Panc1 (cell line): Measurements from ENCODE around the gene TCF7.

Experiments used
- POLR2AphosphoS5 ChIP-seq: IDR thresholded peaks from 2 replicates; pipeline ENCODE4 v1.6.1; 2012; ENCODE audit warnings: mild to moderate bottlenecking, low read depth, low read length, moderate library complexity
- TF ChIP-seq, protein P1 (sequence below): fragments of 450-650 bp; IDR thresholded peaks from 2 replicates; pipeline ENCODE4 v1.5.1; 2017; ENCODE audit warnings: mild to moderate bottlenecking

DNA sequence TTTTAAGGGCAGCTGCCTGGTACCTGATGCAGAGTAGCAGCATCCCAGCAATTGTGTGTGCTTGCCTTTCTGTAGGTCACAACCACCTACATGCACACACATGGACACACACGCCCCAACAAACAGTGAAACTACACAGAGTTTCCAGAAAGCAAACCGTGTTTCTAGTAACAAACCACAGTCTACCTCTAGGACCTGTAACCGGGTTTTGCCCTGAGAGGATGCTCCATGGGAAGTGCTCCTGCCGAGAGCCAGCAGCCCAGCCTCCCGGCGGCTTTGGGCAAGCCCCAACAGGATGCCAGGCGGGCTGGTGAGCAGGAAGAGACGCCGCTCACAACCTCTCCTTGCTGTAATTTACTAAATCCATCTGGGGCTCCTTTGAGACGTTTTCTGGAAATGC is 4.1 kb upstream of the TCF7 start:
- TF ChIP-seq, protein P1, sequence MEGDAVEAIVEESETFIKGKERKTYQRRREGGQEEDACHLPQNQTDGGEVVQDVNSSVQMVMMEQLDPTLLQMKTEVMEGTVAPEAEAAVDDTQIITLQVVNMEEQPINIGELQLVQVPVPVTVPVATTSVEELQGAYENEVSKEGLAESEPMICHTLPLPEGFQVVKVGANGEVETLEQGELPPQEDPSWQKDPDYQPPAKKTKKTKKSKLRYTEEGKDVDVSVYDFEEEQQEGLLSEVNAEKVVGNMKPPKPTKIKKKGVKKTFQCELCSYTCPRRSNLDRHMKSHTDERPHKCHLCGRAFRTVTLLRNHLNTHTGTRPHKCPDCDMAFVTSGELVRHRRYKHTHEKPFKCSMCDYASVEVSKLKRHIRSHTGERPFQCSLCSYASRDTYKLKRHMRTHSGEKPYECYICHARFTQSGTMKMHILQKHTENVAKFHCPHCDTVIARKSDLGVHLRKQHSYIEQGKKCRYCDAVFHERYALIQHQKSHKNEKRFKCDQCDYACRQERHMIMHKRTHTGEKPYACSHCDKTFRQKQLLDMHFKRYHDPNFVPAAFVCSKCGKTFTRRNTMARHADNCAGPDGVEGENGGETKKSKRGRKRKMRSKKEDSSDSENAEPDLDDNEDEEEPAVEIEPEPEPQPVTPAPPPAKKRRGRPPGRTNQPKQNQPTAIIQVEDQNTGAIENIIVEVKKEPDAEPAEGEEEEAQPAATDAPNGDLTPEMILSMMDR: no peak
- no peak for TF ChIP-seq POLR2AphosphoS5
